Skeletal muscle satellite cell (primary cell): ENCODE data around the gene CALD1.

ENCODE experiments used
- H3K27me3 ChIP-seq: 2 replicates; pipeline ENCODE4 v1.7.0; 2013; ENCODE audit warnings: low read length; ENCODE audit not compliant: control insufficient read depth, insufficient read depth
- H3K36me3 ChIP-seq: 2 replicates; pipeline ENCODE4 v1.7.0; 2013; ENCODE audit warnings: mild to moderate bottlenecking, control low read depth, low read length; ENCODE audit not compliant: insufficient read depth
- H3K4me1 ChIP-seq: 2 replicates; pipeline ENCODE4 v1.7.0; 2013; ENCODE audit warnings: low read length; ENCODE audit not compliant: control insufficient read depth, insufficient read depth
- H3K4me2 ChIP-seq: 2 replicates; pipeline ENCODE4 v1.7.0; 2013; ENCODE audit warnings: mild to moderate bottlenecking, low read length
- H3K4me3 ChIP-seq: 2 replicates; pipeline ENCODE4 v1.7.0; 2013; ENCODE audit warnings: low read length
- H3K9ac ChIP-seq: 2 replicates; pipeline ENCODE4 v1.7.0; 2013; ENCODE audit warnings: mild to moderate bottlenecking, low read depth, low read length, moderate library complexity
- H3K9me3 ChIP-seq: replicated peaks from 2 replicates; pipeline ENCODE4 v1.7.0; 2013; ENCODE audit warnings: mild to moderate bottlenecking, control low read depth, low read length

The CALD1 gene

GRCh38 chr7:134767520-134768168 lies 11.8 kb upstream of the CALD1 start:
- H3K4me2 ChIP-seq = no peak overlapping the region

DNA sequence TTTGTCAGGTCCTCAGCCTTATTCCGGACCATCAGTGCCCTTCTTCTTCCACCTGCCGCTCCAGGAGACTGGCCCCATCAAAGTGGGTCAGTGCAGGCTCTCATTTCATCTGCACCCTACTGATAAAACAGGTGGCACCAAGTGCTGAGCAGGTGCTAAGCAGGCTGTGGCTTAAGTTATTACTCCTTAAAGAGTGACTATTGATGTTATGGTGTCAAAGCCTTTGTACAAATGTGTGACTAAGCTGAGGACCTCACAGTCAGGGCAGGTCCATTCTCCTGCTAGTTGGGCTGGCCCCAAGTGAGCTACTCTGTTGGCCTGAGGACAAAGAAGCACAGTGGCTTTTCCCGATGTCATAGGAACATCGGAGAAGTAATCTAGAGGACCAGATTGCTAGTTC lies 11.2 kb upstream of the CALD1 start:
- Histone ChIP-seq H3K36me3 (no peaks in the 10 kb centered on the region), H3K4me3 (no peak overlapping the region)

More at GRCh38 chr7:134767520-134768168, 11.8 kb upstream of the CALD1 start:
- Histone ChIP-seq H3K9me3 (no peaks in the 10 kb centered on the region), H3K4me3 (no peak overlapping the region), H3K36me3 (no peaks in the 10 kb centered on the region), H3K4me1 (peaks cover 24% of the 10 kb centered on the region), H3K9ac (peak overlapping the region; percentile 21), H3K27me3 (no peaks in the 10 kb centered on the region)

DNA sequence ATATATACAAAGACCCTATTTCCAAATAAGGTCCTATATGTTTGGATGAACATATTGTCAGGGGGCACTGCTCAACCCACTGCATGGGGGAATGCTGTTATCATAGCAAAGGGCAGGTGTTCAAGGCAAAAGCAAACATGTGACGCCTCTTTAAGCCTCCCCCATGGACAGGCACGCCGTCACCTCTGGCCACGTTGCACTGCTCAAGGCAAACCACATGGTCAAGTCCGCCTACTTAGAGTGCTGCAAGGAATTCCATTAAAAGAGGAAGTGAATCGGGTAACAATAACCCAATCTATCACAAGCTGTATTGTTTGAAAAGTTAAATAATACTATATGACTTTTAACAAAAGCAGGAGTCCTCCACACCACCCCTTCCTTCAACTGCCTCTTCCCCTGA lies 8.8 kb upstream of the CALD1 start:
- H3K4me1 ChIP-seq = peaks cover 19% of the 10 kb centered on the region
- no peaks in the 10 kb centered on the region for H3K9me3 ChIP-seq
- H3K4me2 ChIP-seq = no peak overlapping the region
- no peak overlapping the region for H3K4me3 ChIP-seq
- no peaks in the 10 kb centered on the region for H3K36me3 ChIP-seq
- H3K27me3 ChIP-seq = no peaks in the 10 kb centered on the region
- H3K9ac ChIP-seq = no peak overlapping the region

More for the DNA sequence above, 11.2 kb upstream of the CALD1 start:
- Histone ChIP-seq H3K4me1 (peaks cover 21% of the 10 kb centered on the region), H3K4me2 (no peak overlapping the region), H3K27me3 (no peaks in the 10 kb centered on the region), H3K9me3 (no peaks in the 10 kb centered on the region), H3K9ac (no peak overlapping the region)

DNA sequence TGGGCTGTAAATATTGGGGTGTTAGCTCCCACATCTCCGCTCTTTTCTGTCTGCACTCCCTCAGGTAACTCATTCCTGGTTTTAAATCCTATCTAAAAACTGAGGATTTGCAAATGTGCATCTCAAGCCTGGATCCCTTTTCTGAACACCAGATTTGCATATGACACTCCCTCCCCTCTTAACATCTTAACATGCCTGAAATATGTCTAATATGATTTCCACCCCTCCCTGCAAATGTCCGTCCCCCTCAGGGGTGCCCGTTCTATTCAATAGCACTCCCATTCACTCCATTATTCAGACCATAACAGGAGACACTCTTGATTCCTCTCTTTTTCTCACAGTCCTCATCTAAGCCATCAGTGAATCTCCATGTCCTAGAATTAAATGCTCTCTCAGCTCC lies 8.3 kb upstream of the CALD1 start:
- H3K36me3 ChIP-seq = no peaks in the 10 kb centered on the region
- H3K9me3 ChIP-seq = no peaks in the 10 kb centered on the region
- no peaks in the 10 kb centered on the region for H3K27me3 ChIP-seq
- H3K4me1 ChIP-seq = peaks cover 19% of the 10 kb centered on the region
- no peak overlapping the region for H3K4me2 ChIP-seq
- no peak overlapping the region for H3K9ac ChIP-seq
- H3K4me3 ChIP-seq = no peak overlapping the region

GRCh38 chr7:134771889-134772288 lies 7.5 kb upstream of the CALD1 start:
- no peak overlapping the region for H3K9ac ChIP-seq
- H3K27me3 ChIP-seq = no peaks in the 10 kb centered on the region
- H3K36me3 ChIP-seq = no peaks in the 10 kb centered on the region
- H3K4me3 ChIP-seq = no peak overlapping the region
- no peak overlapping the region for H3K4me2 ChIP-seq
- no peaks in the 10 kb centered on the region for H3K9me3 ChIP-seq
- peaks cover 13% of the 10 kb centered on the region for H3K4me1 ChIP-seq

DNA sequence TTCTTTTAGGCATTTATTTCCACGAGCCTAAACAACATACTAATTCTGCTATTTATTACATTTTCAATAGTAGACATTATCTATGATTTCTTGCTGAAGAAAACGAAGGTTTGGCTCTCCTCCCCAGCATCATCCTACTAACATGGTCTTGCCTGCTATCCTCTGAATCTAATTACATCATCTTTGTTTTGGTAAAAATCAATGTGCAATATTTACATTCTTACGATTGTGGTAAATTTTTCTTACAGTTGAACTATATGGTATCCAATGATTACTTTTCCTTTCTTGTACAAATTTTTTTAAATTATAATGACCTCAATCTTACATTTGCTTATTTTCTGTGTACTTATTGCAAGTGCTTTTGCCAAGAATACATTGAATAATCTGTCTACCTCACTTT lies 7.0 kb upstream of the CALD1 start:
- Histone ChIP-seq H3K9ac (no peak overlapping the region), H3K27me3 (no peaks in the 10 kb centered on the region), H3K4me2 (no peak overlapping the region), H3K4me1 (peaks cover 8% of the 10 kb centered on the region), H3K4me3 (no peak overlapping the region), H3K36me3 (no peaks in the 10 kb centered on the region), H3K9me3 (no peaks in the 10 kb centered on the region)

GRCh38 chr7:134773164-134773563 lies 6.3 kb upstream of the CALD1 start:
- Histone ChIP-seq H3K27me3 (no peaks in the 10 kb centered on the region), H3K4me2 (no peak overlapping the region), H3K36me3 (no peaks in the 10 kb centered on the region), H3K9me3 (no peaks in the 10 kb centered on the region), H3K4me3 (no peak overlapping the region), H3K4me1 (peaks cover 5% of the 10 kb centered on the region), H3K9ac (no peak overlapping the region)

- no peaks in the 10 kb centered on the region for H3K9me3 ChIP-seq
- peaks cover 15% of the 10 kb centered on the region for H3K4me1 ChIP-seq
- no peaks in the 10 kb centered on the region for H3K27me3 ChIP-seq
- H3K9ac ChIP-seq = no peak overlapping the region
- no peak overlapping the region for H3K4me2 ChIP-seq
- H3K36me3 ChIP-seq = no peaks in the 10 kb centered on the region
- no peak overlapping the region for H3K4me3 ChIP-seq
Observed at GRCh38 chr7:134774119-134774518, 5.3 kb upstream of the CALD1 start.

DNA sequence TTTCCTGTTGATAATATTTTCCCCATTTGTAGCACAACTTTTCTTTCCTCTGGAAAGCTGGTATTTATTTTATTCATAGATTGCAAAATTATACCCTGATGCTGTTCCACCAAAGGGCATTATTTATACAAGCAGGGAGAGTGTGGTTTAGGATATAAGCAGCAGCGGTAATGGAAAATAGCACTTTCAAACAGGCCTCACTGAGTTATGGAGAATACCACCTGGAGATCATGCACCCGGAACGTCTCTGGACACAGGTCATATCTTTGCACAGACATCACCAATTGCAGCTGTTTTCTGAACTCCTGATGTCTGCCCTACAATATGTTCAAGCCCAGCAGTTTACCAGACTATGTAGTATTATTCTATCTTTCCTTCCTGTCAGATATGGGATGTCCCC lies 2.0 kb upstream of the CALD1 start:
- H3K4me2 ChIP-seq = no peak overlapping the region
- peaks cover 1% of the 10 kb centered on the region for H3K36me3 ChIP-seq
- no peaks in the 10 kb centered on the region for H3K9me3 ChIP-seq
- H3K4me1 ChIP-seq = peaks cover 29% of the 10 kb centered on the region
- no peaks in the 10 kb centered on the region for H3K27me3 ChIP-seq
- no peak overlapping the region for H3K4me3 ChIP-seq
- H3K9ac ChIP-seq = no peak overlapping the region

- H3K4me3 ChIP-seq = no peak overlapping the region
- H3K27me3 ChIP-seq = no peaks in the 10 kb centered on the region
- no peaks in the 10 kb centered on the region for H3K9me3 ChIP-seq
- H3K9ac ChIP-seq = peak overlapping the region; percentile 91
- peaks cover 33% of the 10 kb centered on the region for H3K4me1 ChIP-seq
- H3K36me3 ChIP-seq = peaks cover 7% of the 10 kb centered on the region
- H3K4me2 ChIP-seq = no peak overlapping the region
Observed at GRCh38 chr7:134777908-134778580, 1.4 kb upstream of the CALD1 start.

DNA sequence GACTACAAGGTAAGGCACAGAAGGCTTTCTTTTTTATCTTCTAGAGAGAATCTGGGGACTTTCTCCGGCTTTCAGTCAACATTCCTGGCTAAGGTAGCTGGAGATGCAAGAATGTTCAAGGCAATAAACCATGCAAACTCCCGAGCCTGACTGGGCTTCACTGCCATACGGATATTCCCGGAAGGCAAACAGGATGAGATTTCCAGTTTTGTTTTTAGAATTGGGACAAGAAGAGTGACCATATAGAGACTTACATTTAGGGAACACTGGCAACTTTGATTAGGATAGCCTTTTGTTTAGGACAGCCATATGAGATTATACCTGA lies 269 bp downstream of the CALD1 start:
- H3K36me3 ChIP-seq = peaks cover 22% of the 10 kb centered on the region
- peak overlapping the region; percentile 91 for H3K9ac ChIP-seq
- no peaks in the 10 kb centered on the region for H3K9me3 ChIP-seq
- peak overlapping the region; percentile 78 for H3K4me3 ChIP-seq
- H3K4me1 ChIP-seq = peaks cover 36% of the 10 kb centered on the region
- no peaks in the 10 kb centered on the region for H3K27me3 ChIP-seq
- H3K4me2 ChIP-seq = peak overlapping the region; percentile 88
